K562 (cell line): ENCODE measurements around the gene LPAR5. TPM values are rescaled to one million over a fixed set of nuclear protein-coding genes. Genes with fewer than 3 reads are reported as not detected.

ENCODE experiments used
- BRCA1 ChIP-seq, 2 experiments: fragments of 450-650 bp in 1 of 2; sonication (generic) in 1 of 2; formaldehyde crosslinking in 1 of 2; IDR thresholded peaks; 2 replicates each; pipeline versions ENCODE4 v1.5.0 to v1.6.1; 2017 to 2020; ENCODE audit warnings: mild to moderate bottlenecking in 1 of 2, missing genetic modification reagents in 1 of 2
- CXXC5 ChIP-seq: fragments of 250-450 bp; sonication (Bioruptor Pico); IDR thresholded peaks from 2 replicates; pipeline ENCODE4 v1.8.0; 2022; ENCODE audit warnings: inconsistent platforms, mild to moderate bottlenecking, moderate library complexity
- EP400 ChIP-seq: fragments of 450-650 bp; IDR thresholded peaks from 2 replicates; pipeline ENCODE4 v1.6.1; 2017; ENCODE audit warnings: antibody characterized with exemption, mild to moderate bottlenecking, moderate library complexity
- HES1 ChIP-seq: fragments of 450-650 bp; IDR thresholded peaks from 2 replicates; pipeline ENCODE4 v1.6.1; 2016; ENCODE audit warnings: low read depth, mild to moderate bottlenecking, moderate library complexity
- LEF1 ChIP-seq: fragments of 450-650 bp; IDR thresholded peaks from 2 replicates; pipeline ENCODE4 v1.6.1; 2016; ENCODE audit warnings: mild to moderate bottlenecking
- MAZ ChIP-seq, 2 experiments: fragments of 450-650 bp in 1 of 2; sonication (generic) in 1 of 2; formaldehyde crosslinking; IDR thresholded peaks in 1 of 2; conservative IDR thresholded peaks in 1 of 2; 2 replicates each; pipeline versions ENCODE4 v1.4.0 to v1.5.0; 2020; ENCODE audit warnings: mild to moderate bottlenecking in 1 of 2, missing genetic modification reagents in 1 of 2
- PML ChIP-seq: IDR thresholded peaks from 2 replicates; pipeline ENCODE4 v1.6.1; 2012; ENCODE audit warnings: low read length, inconsistent platforms
- POLR3A ChIP-seq: IDR thresholded peaks from 2 replicates; pipeline ENCODE4 v1.6.1; 2011; ENCODE audit warnings: borderline replicate concordance, mild to moderate bottlenecking, moderate library complexity; ENCODE audit not compliant: insufficient read length, insufficient read depth; ENCODE audit errors: extremely low read depth
- PTBP1 ChIP-seq: fragments of 200-400 bp; formaldehyde crosslinking; IDR thresholded peaks from 2 replicates; pipeline ENCODE4 v1.6.1; 2017; ENCODE audit warnings: low read depth, low read length
- RCOR1 ChIP-seq, 2 experiments: IDR thresholded peaks; 2 replicates each; pipeline ENCODE4 v1.6.1; 2012; ENCODE audit warnings: low read depth in 2 of 2, low read length in 2 of 2, borderline replicate concordance in 1 of 2, improper control_type of control experiment in 1 of 2
- RFX5 ChIP-seq: IDR thresholded peaks from 2 replicates; pipeline ENCODE4 v1.6.1; 2011; ENCODE audit warnings: low read depth, mild to moderate bottlenecking, improper control_type of control experiment, low read length
- TAF1 ChIP-seq: IDR thresholded peaks from 2 replicates; pipeline ENCODE4 v1.6.1; 2011; ENCODE audit warnings: mild to moderate bottlenecking, low read length, moderate library complexity; ENCODE audit not compliant: insufficient read depth, control insufficient read depth, severe bottlenecking; ENCODE audit errors: extremely low read depth
- TAF9B ChIP-seq: fragments of 450-650 bp; IDR thresholded peaks from 2 replicates; pipeline ENCODE4 v1.6.1; 2018; ENCODE audit warnings: mild to moderate bottlenecking; ENCODE audit not compliant: partially characterized antibody
- TFAM ChIP-seq: fragments of 250-450 bp; sonication (Bioruptor Pico); conservative IDR thresholded peaks from 2 replicates; pipeline ENCODE4 v1.5.0; 2021; ENCODE audit warnings: mild to moderate bottlenecking, moderate library complexity
- TFAP4 ChIP-seq: sonication (generic); formaldehyde crosslinking; IDR thresholded peaks from 2 replicates; pipeline ENCODE4 v1.8.0; 2022; ENCODE audit warnings: missing genetic modification reagents, mild to moderate bottlenecking, moderate library complexity, borderline replicate concordance
- THAP12 ChIP-seq: fragments of 250-450 bp; sonication (Bioruptor Pico); IDR thresholded peaks from 2 replicates; pipeline ENCODE4 v1.9.0; 2021; ENCODE audit warnings: mild to moderate bottlenecking, inconsistent platforms
- THRB ChIP-seq: fragments of 450-650 bp; formaldehyde crosslinking; conservative IDR thresholded peaks from 2 replicates; pipeline ENCODE4 v1.4.0; 2022; ENCODE audit warnings: mild to moderate bottlenecking, missing genetic modification characterization
- UBTF ChIP-seq, 2 experiments: IDR thresholded peaks; 2 replicates each; pipeline ENCODE4 v1.6.1; 2012; ENCODE audit warnings: improper control_type of control experiment in 2 of 2, low read depth in 2 of 2, low read length in 2 of 2, borderline replicate concordance in 1 of 2
- ZNF146 ChIP-seq: IDR thresholded peaks from one replicate; pipeline ENCODE4 v1.6.1; 2018; ENCODE audit warnings: missing compliant biosample characterization; ENCODE audit not compliant: unreplicated experiment
- polyA plus RNA-seq, 8 experiments: library from polyadenylated mRNA; depleted of rRNA in 4 of 8; stranded (reverse) in 5 of 8; unstranded in 3 of 8; fragments of >200 nt; fragmentation: Nextera tagmentation in 2 of 8; fragmentation: Illumina TruSeq in 1 of 8; extraction: Ambion mirVana in 2 of 8; extraction: Trizol in 1 of 8; gene quantifications; 2 replicates each; pipeline versions ENCODE4 v1.2.1 to v1.2.3, GENCODE V29; 2011 to 2014; ENCODE audit warnings: inconsistent platforms in 1 of 8, missing spikeins in 1 of 8
- total RNA-seq, 7 experiments: library from RNA; depleted of rRNA in 6 of 7; stranded (reverse); fragments of >200 nt in 6 of 7; fragmentation: Illumina TruSeq in 2 of 7; extraction: Trizol in 2 of 7; gene quantifications; 2 replicates each; pipeline versions ENCODE4 v1.2.1 to v1.2.3, GENCODE V29; 2011 to 2021; ENCODE audit warnings: low replicate concordance in 1 of 7

LPAR5 gene
- total and polyA plus RNA-seq, 9 of the 15 experiments (the other 6 are each of a cell fraction or from before 2014, with no cell fraction given): 1.3 to 11.7 (median 3.6) TPM

- TF ChIP-seq CXXC5 (CRISPR knock-in tag): peak; percentile 69
- peak; percentile 44; the same call in 1 of the 2 replicates for TF ChIP-seq EP400
- TF ChIP-seq PTBP1: no peak
- no peak for TF ChIP-seq RFX5
- TF ChIP-seq TFAM: no peak
- TF ChIP-seq PML: 0 out of 2 replicates have a peak, but pooled peaks have one; percentile 29
- no peak for TF ChIP-seq POLR3A
- peak in 1 of 2 experiments; percentile 44; a peak in 1 of 4 replicates for TF ChIP-seq RCOR1 (IDR thresholded peaks at IDR 0.05; ENCODE audit: borderline replicate concordance in 1 of 2, low read depth in 2 of 2, low read length in 2 of 2)
- peak; percentile 22 to 41; a peak in 1 of 4 replicates for TF ChIP-seq MAZ (CRISPR knock-in tag; conservative IDR thresholded peaks at IDR 0.05 in 1 of 2, IDR thresholded peaks at IDR 0.05 in 1 of 2)
- TF ChIP-seq ZNF146 (CRISPR knock-in tag): no peak
- TF ChIP-seq TAF9B: peak; percentile 50
- no peak for TF ChIP-seq THAP12 (CRISPR knock-in tag)
- no peak for TF ChIP-seq UBTF (IDR thresholded peaks at IDR 0.05; ENCODE audit: borderline replicate concordance in 1 of 2, low read depth in 2 of 2, low read length in 2 of 2)
- no peak for TF ChIP-seq BRCA1 (IDR thresholded peaks at IDR 0.05)
- no peak for TF ChIP-seq BRCA1 (CRISPR knock-in tag; IDR thresholded peaks at IDR 0.05)
- no peak for TF ChIP-seq THRB
- TF ChIP-seq TFAP4 (CRISPR knock-in tag): peak; percentile 99
- 0 out of 2 replicates have a peak, but pooled peaks have one; percentile 13 for TF ChIP-seq HES1
- TF ChIP-seq LEF1: peak; percentile 28; the same call in 1 of the 2 replicates
- TF ChIP-seq TAF1: peak; percentile 63
Observed at GRCh38 chr12:6626654-6627283, 9.0 kb downstream of the LPAR5 start (continued).
